Measurements from ENCODE around the gene ZNF273. TPM values are rescaled to one million over a fixed set of nuclear protein-coding genes. Genes with fewer than 3 reads are reported as not detected.

Gene ZNF273
- polyA plus RNA-seq (2012; rRNA removed): 2.3 and 3.0 TPM in 2 replicates
- polyA plus RNA-seq (2012; cell fraction: cytosol; rRNA removed): 2.8 and 3.1 TPM in 2 replicates
- 1.1 and 2.0 TPM in 2 replicates for polyA plus RNA-seq (2012; cell fraction: nucleus; rRNA removed)

GRCh38 chr7:64902806-64903721 lies at the start of gene ZNF273:
ZNF273 (plus strand) TSS chr7:64903273; CDS start chr7:64903318, 45 bp downstream.
- no peaks in the 10 kb centered on the region; the same call in 1 of the 2 replicates for H4K20me1 ChIP-seq (ENCODE audit: insufficient read depth)
- H3K27me3 ChIP-seq (ENCODE audit: insufficient read depth): no peaks in the 10 kb centered on the region
- H3K9me3 ChIP-seq: no peaks in the 10 kb centered on the region
- no peaks in the 10 kb centered on the region for H3F3A ChIP-seq (replicated peaks; ENCODE audit: insufficient read depth)
- H3K9ac ChIP-seq: peak within 1 kb of the TSS; percentile 89
- no peaks in the 10 kb centered on the region for H3K9me2 ChIP-seq
- peaks cover 0 to 17% of the 10 kb centered on the region in 2 experiments; a peak in 3 of 4 replicates for H3K4me1 ChIP-seq (ENCODE audit: control insufficient read depth in 1 of 2, insufficient read depth in 2 of 2, low read depth in 1 of 2, low read length in 1 of 2)
- peak within 1 kb of the TSS; percentile 84 for H3K4me2 ChIP-seq
- DNase-seq: peak; percentile 90
- peak within 1 kb of the TSS; percentile 79 to 92 for H3K4me3 ChIP-seq (ENCODE audit: low read depth in 2 of 2, low read length in 1 of 2)
- peaks cover 0 to 6% of the 10 kb centered on the region in 2 experiments for H3K36me3 ChIP-seq (replicated peaks in 1 of 2; ENCODE audit: control insufficient read depth in 1 of 2, insufficient read depth in 2 of 2, low read length in 1 of 2)
- WGBS (ENCODE audit: low lambda C conversion rate): under 1% methylated on average over 22 of the region's 34 CpGs
- peak within 1 kb of the TSS; percentile 97 for H2AFZ ChIP-seq (ENCODE audit: low read depth)
- peak within 1 kb of the TSS; percentile 70 to 75 for H3K27ac ChIP-seq (ENCODE audit: low read depth in 2 of 2, low read length in 1 of 2)
- peaks cover 49% of the 10 kb centered on the region for H3K79me2 ChIP-seq (ENCODE audit: insufficient read depth)
- POLR2A ChIA-PET: interaction anchor here (0.8 to 1.5 kb wide), 10 partner anchors 8 to 237 kb away, joined by 3 to 9 read pairs (median 4); partner anchors contain the start of genes ERV3-1, ZNF107 and ZNF138
- CTCF ChIA-PET: interaction anchor here (0.6 to 1.4 kb wide), 5 partner anchors 14 to 48 kb away, joined by 3 to 5 read pairs (median 3); no protein-coding TSS in a partner anchor
- TF ChIP-seq, protein P1, sequence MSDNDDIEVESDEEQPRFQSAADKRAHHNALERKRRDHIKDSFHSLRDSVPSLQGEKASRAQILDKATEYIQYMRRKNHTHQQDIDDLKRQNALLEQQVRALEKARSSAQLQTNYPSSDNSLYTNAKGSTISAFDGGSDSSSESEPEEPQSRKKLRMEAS (IDR thresholded peaks at IDR 0.05; ENCODE audit: low read depth): peak; percentile 45; the same call in 1 of the 2 replicates
- TF ChIP-seq PBX3 (IDR thresholded peaks at IDR 0.05): peak; percentile 93
- TF ChIP-seq, protein P2, sequence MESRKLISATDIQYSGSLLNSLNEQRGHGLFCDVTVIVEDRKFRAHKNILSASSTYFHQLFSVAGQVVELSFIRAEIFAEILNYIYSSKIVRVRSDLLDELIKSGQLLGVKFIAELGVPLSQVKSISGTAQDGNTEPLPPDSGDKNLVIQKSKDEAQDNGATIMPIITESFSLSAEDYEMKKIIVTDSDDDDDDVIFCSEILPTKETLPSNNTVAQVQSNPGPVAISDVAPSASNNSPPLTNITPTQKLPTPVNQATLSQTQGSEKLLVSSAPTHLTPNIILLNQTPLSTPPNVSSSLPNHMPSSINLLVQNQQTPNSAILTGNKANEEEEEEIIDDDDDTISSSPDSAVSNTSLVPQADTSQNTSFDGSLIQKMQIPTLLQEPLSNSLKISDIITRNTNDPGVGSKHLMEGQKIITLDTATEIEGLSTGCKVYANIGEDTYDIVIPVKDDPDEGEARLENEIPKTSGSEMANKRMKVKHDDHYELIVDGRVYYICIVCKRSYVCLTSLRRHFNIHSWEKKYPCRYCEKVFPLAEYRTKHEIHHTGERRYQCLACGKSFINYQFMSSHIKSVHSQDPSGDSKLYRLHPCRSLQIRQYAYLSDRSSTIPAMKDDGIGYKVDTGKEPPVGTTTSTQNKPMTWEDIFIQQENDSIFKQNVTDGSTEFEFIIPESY (IDR thresholded peaks at IDR 0.05; ENCODE audit: borderline replicate concordance, low read depth): no peak
- TF ChIP-seq FOXM1 (IDR thresholded peaks at IDR 0.05; ENCODE audit: low read depth): no peak
- TF ChIP-seq CHD2 (IDR thresholded peaks at IDR 0.05; ENCODE audit: low read length, partially characterized antibody): peak; percentile 56
- TF ChIP-seq, protein P3, sequence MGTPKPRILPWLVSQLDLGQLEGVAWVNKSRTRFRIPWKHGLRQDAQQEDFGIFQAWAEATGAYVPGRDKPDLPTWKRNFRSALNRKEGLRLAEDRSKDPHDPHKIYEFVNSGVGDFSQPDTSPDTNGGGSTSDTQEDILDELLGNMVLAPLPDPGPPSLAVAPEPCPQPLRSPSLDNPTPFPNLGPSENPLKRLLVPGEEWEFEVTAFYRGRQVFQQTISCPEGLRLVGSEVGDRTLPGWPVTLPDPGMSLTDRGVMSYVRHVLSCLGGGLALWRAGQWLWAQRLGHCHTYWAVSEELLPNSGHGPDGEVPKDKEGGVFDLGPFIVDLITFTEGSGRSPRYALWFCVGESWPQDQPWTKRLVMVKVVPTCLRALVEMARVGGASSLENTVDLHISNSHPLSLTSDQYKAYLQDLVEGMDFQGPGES (IDR thresholded peaks at IDR 0.05; ENCODE audit: low read depth, low read length): peak; percentile 73
- no peak for TF ChIP-seq GATA2 (CRISPR knock-in tag; IDR thresholded peaks at IDR 0.05)
- TF ChIP-seq, protein P4, sequence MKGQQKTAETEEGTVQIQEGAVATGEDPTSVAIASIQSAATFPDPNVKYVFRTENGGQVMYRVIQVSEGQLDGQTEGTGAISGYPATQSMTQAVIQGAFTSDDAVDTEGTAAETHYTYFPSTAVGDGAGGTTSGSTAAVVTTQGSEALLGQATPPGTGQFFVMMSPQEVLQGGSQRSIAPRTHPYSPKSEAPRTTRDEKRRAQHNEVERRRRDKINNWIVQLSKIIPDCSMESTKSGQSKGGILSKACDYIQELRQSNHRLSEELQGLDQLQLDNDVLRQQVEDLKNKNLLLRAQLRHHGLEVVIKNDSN (IDR thresholded peaks at IDR 0.05; ENCODE audit: borderline replicate concordance, low read depth): no peak
- no peak for TF ChIP-seq NFIC (IDR thresholded peaks at IDR 0.05; ENCODE audit: borderline replicate concordance)
- TF ChIP-seq FOSL2 (IDR thresholded peaks at IDR 0.05; ENCODE audit: borderline replicate concordance, low read depth): no peak
- TF ChIP-seq RFX5 (IDR thresholded peaks at IDR 0.05; ENCODE audit: low read length): peak; percentile 78
- TF ChIP-seq MXI1 (IDR thresholded peaks at IDR 0.05; ENCODE audit: low read depth, low read length): peak; percentile 94
- TF ChIP-seq RCOR1 (IDR thresholded peaks at IDR 0.05; ENCODE audit: low read length): no peak
- TF ChIP-seq POLR2AphosphoS5 (IDR thresholded peaks at IDR 0.05; ENCODE audit: low read depth, low read length): peak; percentile 89
- TF ChIP-seq GABPA (IDR thresholded peaks at IDR 0.05; ENCODE audit: low read depth): peak; percentile 44; the same call in 1 of the 2 replicates
- peak; percentile 95; the same call in 1 of the 2 replicates for TF ChIP-seq SIN3A (IDR thresholded peaks at IDR 0.05; ENCODE audit: borderline replicate concordance, low read depth, low read length)
- TF ChIP-seq CTCF (IDR thresholded peaks at IDR 0.05): no peak
- no peak for TF ChIP-seq REST (IDR thresholded peaks at IDR 0.05; ENCODE audit: low read depth, low read length)
- TF ChIP-seq TEAD4 (IDR thresholded peaks at IDR 0.05; ENCODE audit: borderline replicate concordance, insufficient read depth): no peak

Measured in SK-N-SH (cell line).